HG03558 (cell line): Measurements from ENCODE around the gene SPINK5.

Experiments used
- ATAC-seq: cut with Tn5 transposase; IDR thresholded peaks from one replicate; pipeline ENCODE4 v1.9.1; 2021; ENCODE audit warnings: moderate number of reproducible peaks; ENCODE audit not compliant: unreplicated experiment; ENCODE audit errors: extremely low read depth

SPINK5 gene

DNA sequence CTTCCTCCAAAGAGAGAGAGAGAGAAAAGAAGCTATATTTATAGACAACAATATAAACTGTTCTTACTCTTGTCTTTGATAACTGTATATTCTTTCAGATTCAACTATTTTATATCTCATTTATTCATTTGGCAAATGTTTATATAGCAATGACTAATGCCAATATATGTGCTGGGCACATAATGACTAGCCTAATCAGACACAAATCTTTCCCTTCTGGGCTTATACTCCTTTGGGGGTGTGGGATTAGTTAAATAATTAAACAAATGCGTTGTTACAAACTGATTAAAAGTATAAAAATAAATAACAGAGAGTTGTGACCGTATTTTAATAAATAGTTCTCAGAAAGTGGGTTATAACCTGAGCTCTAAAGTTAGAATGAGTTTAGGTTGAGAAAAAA is 108.6 kb downstream of the SPINK5 start:
- no peak for ATAC-seq

DNA sequence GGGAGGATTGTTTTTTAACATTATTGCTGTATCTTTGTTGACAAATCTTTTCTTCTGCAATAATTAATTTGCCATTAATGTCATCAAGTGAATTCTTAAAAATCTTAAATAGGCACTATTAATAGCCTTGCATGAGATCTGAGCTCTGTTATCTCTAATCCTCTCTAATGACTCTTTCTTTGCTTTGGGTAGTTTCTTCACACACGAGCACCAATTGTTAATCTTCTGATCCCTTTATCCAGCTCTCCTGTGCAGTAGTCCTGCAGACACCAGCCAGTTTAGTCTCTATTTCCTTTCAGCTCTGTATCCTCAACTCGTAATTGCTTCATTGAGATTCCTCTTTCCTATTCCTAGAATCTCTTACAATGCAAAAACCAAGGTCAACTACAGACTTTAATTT is 112.7 kb downstream of the SPINK5 start:
- no peak for ATAC-seq

DNA sequence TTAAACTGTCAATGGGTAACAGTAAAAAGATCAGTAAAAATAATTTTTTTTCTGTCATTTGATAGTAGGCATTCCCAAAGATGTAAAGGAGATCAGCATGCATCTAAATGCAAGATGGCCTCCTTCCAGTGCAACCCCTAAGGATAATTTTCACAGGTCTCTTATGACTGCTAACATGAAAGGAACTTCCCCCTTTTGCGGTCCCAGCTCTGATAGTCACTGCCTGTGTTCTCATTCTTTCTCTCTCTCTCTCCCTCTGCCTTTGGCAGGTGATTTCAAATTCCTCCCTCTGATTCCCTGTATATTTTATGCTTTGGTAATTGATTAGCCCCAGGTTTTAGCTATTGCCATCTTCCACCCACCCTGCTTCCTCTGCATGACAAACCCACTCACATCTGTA is 113.4 kb downstream of the SPINK5 start:
- ATAC-seq = no peak

DNA sequence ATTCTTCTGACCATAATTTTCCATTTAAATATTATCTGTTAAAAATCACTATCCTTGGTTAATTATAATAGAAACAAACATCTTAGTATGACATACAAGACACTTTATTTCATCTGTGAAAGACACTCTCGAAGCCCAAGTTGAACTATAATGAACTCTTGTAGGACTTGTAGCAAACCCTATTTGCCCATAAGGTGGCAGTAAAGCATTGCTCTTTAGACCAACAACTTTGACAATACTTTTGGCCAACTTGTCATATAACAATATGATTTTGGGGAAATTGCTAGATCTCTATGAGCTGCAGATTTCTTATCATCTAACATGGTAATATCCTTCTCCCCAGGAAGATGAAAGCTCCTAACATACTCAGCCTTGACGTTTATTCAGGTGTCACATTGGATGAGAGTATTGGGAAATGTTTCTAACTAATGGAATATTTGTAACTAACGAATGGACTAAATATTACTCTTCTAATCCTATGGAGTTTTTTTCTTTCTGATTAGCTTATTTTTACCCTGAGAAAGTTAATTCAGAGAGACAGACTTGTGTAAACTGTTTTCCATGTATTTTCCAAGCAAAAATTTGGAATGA is 115.5 kb downstream of the SPINK5 start:
- ATAC-seq = no peak

DNA sequence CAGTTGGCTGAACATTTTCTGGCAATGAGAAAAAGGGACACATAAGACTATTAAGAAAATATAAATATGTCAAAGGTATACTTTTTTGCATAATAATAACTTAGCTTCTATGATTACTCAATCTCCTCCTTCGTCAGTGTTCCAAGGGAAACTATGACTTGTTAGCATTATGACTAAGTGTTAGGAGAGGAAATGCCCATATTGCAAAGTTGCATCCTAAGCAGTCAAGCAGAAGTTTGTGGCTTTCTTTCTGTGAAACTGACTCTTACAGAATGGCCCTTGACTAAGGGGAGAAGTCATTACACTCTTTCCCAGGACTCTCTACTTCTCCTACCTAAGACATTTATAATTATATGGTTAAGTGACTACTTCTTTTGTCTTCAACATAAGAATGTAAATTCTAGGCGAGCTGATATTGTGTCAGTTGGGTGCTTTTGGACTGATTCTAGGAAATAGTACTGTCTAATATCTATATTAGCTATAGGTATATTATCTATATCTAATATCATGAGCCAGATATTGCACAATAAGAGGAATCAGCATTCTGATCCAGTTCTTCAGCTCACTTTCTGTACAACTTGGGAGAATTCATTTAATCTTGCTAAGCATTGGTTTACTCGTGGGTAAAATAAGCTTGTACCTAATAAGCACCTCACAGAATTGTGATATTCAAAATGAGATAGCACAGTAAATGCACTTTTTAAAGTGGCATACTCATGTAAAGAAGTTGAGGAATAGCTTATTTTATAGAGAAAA is 122.6 kb downstream of the SPINK5 start:
- peak; percentile 77 for ATAC-seq
